Fibroblast of lung (primary cell): ENCODE measurements around the gene CDCA7. TPM values are rescaled to one million over a fixed set of nuclear protein-coding genes. Genes with fewer than 3 reads are reported as not detected.
"Not testable (repeated sequence)": the region's sequence is repeated elsewhere in the genome, so short reads cannot be mapped to it uniquely, and the experiment has no call there.

Source experiments
- DNase-seq, 2 donors: peaks; one replicate each; pipeline versions ENCODE4 v3.0.0 to v3.0.0-alpha.2; 2010; ENCODE audit warnings: low read depth in 2 of 2
- H2AFZ ChIP-seq: 2 replicates; pipeline ENCODE4 v1.5.1; 2012; ENCODE audit warnings: low read length, control low read depth, inconsistent platforms
- H3K27ac ChIP-seq: 2 replicates; pipeline ENCODE4 v1.5.1; 2011; ENCODE audit warnings: low read length, control low read depth; ENCODE audit not compliant: insufficient read depth
- H3K27me3 ChIP-seq: 2 replicates; pipeline ENCODE4 v1.5.1; 2011; ENCODE audit warnings: mild to moderate bottlenecking, low read length; ENCODE audit not compliant: control insufficient read depth, insufficient read depth
- H3K36me3 ChIP-seq: 2 replicates; pipeline ENCODE4 v1.5.1; 2011; ENCODE audit warnings: low read length; ENCODE audit not compliant: control insufficient read depth, insufficient read depth
- H3K4me1 ChIP-seq: 2 replicates; pipeline ENCODE4 v1.5.1; 2011; ENCODE audit warnings: low read length; ENCODE audit not compliant: control insufficient read depth, insufficient read depth; ENCODE audit errors: extremely low read depth
- H3K4me2 ChIP-seq: 2 replicates; pipeline ENCODE4 v1.5.1; 2011; ENCODE audit warnings: low read length, control low read depth; ENCODE audit not compliant: insufficient read depth; ENCODE audit errors: extremely low read depth
- H3K4me3 ChIP-seq, 4 experiments: fragments of 200-600 bp in 1 of 4; sonication (generic) in 1 of 4; replicated peaks in 1 of 4; 2 replicates each; pipeline ENCODE4 v1.5.1; 2011 to 2016; ENCODE audit warnings: low read length in 4 of 4, low read depth in 3 of 4, mild to moderate bottlenecking in 3 of 4, control low read depth in 2 of 4, inconsistent platforms in 1 of 4, mixed read lengths in 1 of 4; ENCODE audit not compliant: insufficient read depth in 1 of 4; ENCODE audit errors: control extremely low read depth in 1 of 4
- H3K79me2 ChIP-seq: 2 replicates; pipeline ENCODE4 v1.5.1; 2012; ENCODE audit warnings: mild to moderate bottlenecking, low read length, inconsistent platforms; ENCODE audit not compliant: control insufficient read depth, insufficient read depth
- H3K9ac ChIP-seq: 2 replicates; pipeline ENCODE4 v1.5.1; 2011; ENCODE audit warnings: mild to moderate bottlenecking, low read length, control low read depth; ENCODE audit not compliant: insufficient read depth
- H3K9me3 ChIP-seq: 2 replicates; pipeline ENCODE4 v1.5.1; 2012; ENCODE audit warnings: low read depth, low read length; ENCODE audit not compliant: control insufficient read depth, insufficient read depth
- H4K20me1 ChIP-seq: 2 replicates; pipeline ENCODE4 v1.5.1; 2011; ENCODE audit warnings: low read length; ENCODE audit not compliant: control insufficient read depth, insufficient read depth; ENCODE audit errors: extremely low read depth
- EZH2 ChIP-seq: IDR thresholded peaks from 2 replicates; pipeline ENCODE4 v1.5.1; 2012; ENCODE audit warnings: low read length, control low read depth, mild to moderate bottlenecking; ENCODE audit errors: missing control alignments
- polyA plus RNA-seq, 2 donors: library from polyadenylated mRNA; depleted of rRNA in 1 of 2; stranded (reverse) in 1 of 2; unstranded in 1 of 2; fragments of >200 nt; gene quantifications; 2 replicates each; pipeline ENCODE4 v1.2.1, GENCODE V29; 2011 to 2012; ENCODE audit warnings: missing spikeins in 1 of 2
- total RNA-seq: library from RNA; depleted of rRNA; stranded (reverse); fragments of >200 nt; gene quantifications from 2 replicates; pipeline ENCODE4 v1.2.1, GENCODE V29; 2014
- TF ChIP-seq, protein P1 (sequence below), 2 donors: IDR thresholded peaks in 1 of 2; conservative IDR thresholded peaks in 1 of 2; 1 replicate in 1 of 2; 2 replicates in 1 of 2; pipeline ENCODE4 v1.5.1; 2011 to 2012; ENCODE audit warnings: low read length in 2 of 2, control low read depth in 1 of 2, inconsistent platforms in 1 of 2, low read depth in 1 of 2, mild to moderate bottlenecking in 1 of 2

The CDCA7 gene
- total and polyA plus RNA-seq, 2 donors (not counting 1 experiment from before 2014, with no cell fraction given), result 1.3 to 10.3 TPM

DNA sequence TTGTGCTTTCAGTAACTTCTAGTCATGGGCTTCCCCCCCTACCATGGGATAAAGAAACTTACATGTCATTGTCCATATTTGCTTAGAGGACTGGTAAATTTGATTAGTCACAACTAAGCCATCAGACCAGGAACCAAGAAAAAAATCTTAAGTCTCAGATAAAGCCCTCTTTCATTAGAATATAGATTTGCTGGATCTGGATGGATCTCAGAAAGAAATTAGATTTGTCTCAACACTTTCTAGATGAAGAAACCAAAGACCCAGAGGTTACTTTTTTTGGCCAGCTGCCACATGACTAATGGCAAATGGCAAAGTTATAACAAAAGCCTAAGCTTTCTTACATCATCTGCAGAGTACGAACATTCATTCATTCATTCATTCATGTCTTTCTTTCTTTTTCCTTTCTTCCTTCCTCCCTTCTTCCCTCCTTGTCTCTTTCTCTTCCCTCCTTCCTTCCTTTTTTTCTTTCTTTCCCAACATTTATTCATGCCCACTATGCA is 60.2 kb downstream of the CDCA7 start:
- Histone ChIP-seq H3K36me3 (no peaks in the 10 kb centered on the region), H2AFZ (no peak overlapping the region), H3K4me1 (no peaks in the 10 kb centered on the region), H3K4me3 (no peak overlapping the region), H3K4me2 (no peak overlapping the region), H3K79me2 (no peaks in the 10 kb centered on the region), H3K9ac (no peak overlapping the region), H3K27me3 (peaks cover 4% of the 10 kb centered on the region), H3K9me3 (no peaks in the 10 kb centered on the region), H3K27ac (no peak overlapping the region), H4K20me1 (no peaks in the 10 kb centered on the region)
- TF ChIP-seq, protein P1, sequence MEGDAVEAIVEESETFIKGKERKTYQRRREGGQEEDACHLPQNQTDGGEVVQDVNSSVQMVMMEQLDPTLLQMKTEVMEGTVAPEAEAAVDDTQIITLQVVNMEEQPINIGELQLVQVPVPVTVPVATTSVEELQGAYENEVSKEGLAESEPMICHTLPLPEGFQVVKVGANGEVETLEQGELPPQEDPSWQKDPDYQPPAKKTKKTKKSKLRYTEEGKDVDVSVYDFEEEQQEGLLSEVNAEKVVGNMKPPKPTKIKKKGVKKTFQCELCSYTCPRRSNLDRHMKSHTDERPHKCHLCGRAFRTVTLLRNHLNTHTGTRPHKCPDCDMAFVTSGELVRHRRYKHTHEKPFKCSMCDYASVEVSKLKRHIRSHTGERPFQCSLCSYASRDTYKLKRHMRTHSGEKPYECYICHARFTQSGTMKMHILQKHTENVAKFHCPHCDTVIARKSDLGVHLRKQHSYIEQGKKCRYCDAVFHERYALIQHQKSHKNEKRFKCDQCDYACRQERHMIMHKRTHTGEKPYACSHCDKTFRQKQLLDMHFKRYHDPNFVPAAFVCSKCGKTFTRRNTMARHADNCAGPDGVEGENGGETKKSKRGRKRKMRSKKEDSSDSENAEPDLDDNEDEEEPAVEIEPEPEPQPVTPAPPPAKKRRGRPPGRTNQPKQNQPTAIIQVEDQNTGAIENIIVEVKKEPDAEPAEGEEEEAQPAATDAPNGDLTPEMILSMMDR (conservative IDR thresholded peaks at IDR 0.05 in 1 of 2, IDR thresholded peaks at IDR 0.05 in 1 of 2; ENCODE audit: low read depth in 1 of 2, low read length in 2 of 2), result no peak
- no peak for TF ChIP-seq EZH2
- DNase-seq, result peak; percentile 71 to 88

DNA sequence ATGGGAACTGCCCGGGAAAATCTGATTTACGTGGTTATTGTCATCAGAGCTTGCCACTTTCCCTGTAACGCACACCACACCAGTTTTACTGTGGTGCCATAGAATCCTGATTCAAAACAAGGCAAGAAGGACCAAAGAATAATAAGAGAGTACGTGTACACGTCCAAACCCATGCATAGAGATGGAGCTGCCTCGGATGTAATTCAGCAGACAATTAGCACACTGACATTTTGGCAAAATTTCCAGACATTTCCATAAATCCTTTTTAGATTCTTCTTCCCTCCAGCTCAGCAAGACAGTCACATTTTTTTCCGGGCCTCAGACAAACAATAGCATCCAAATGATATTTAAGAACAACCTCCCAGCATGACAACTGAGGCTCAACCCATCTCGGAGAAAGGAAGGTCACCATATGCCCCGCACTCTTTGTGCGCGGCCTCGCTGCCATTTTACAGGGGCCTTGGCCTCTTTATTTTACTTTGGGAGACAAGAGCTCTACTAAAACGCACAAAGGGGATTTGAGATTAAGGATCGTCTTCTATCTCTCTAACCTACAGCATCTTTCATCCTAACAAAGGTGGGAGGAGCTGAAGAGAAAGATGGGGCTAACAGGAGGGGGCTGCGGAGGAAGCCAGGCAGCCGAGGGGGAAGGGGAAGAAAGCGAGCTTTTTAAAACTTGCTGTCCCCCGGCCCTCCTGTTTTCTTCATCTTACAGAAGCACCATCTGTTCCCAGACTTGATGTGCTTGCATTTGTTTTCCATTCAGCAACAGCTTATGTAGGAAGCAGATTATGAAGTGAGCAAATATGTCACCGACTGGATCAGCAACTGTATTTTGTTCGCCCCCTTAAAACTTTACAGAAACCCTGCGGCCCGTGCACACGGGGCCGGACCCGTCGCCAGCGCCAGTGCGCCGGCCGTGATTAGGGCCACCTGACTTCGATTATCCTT is 61.0 kb downstream of the CDCA7 start:
- Histone ChIP-seq H3K79me2 (no peaks in the 10 kb centered on the region), H3K4me1 (no peaks in the 10 kb centered on the region), H3K27ac (no peak overlapping the region), H3K9me3 (no peaks in the 10 kb centered on the region), H3K9ac (no peak overlapping the region), H4K20me1 (no peaks in the 10 kb centered on the region), H3K4me3 (no peak overlapping the region), H2AFZ (no peak overlapping the region), H3K4me2 (no peak overlapping the region), H3K36me3 (no peaks in the 10 kb centered on the region), H3K27me3 (peaks cover 4% of the 10 kb centered on the region)
- DNase-seq, result no peak
- no peak for TF ChIP-seq EZH2

DNA sequence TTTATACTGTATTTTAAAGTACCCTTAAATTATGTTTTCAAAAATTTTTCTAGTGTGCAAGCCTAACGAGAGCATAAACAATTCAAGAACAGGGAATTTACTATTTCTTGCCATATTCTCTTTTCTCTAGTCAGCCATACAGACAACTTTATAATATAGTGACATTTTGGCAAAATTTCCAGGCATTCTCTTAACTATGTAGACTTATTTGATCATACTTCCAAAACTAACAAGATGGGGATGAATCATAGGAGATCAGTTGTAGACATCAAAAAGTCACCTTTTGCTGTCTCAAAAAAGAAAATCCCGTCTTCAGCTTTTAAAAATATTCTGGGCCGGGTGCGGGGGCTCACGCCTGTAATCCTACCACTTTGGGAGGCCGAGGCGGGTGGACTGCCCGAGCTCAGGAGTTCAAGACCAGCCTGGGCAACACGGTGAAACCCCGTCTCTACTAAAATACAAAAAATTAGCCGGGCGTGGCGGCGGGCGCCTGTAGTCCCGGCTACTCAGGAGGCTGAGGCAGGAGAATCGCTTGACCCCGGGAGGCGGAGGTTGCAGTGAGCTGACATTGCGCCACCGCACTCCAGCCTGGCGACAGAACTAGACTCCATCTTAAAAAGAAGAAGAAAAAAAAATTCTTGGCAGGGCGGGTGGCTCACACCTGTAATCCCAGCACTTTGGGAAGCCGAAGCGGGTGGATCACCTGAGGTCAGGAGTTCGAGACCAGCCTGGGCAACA is 61.9 kb downstream of the CDCA7 start:
- not testable (repeated sequence) for H4K20me1 ChIP-seq, H3K4me3 ChIP-seq, H3K4me2 ChIP-seq, H3K27ac ChIP-seq, H3K9ac ChIP-seq, H3K9me3 ChIP-seq, H3K27me3 ChIP-seq, H3K4me1 ChIP-seq, H3K79me2 ChIP-seq, H3K36me3 ChIP-seq, H2AFZ ChIP-seq
- peak in 1 of 2 donors; percentile 56 for DNase-seq
